ENCODE data around the gene OR2T11. TPM values are rescaled to one million over a fixed set of nuclear protein-coding genes. Genes with fewer than 3 reads are reported as not detected.

The OR2T11 gene
- total RNA-seq, 2 experiments from 2014 or later = not detected

Other genes with a start within 250 kb of the OR2T11 start
- not detected for gene OR2T1, start 232.0 kb downstream of the OR2T11 start, total RNA-seq
- gene OR2T2, start 189.5 kb downstream of the OR2T11 start, total RNA-seq = not detected
- gene OR2T3, start 161.7 kb downstream of the OR2T11 start, total RNA-seq = not detected
- gene OR2T5, start 146.5 kb downstream of the OR2T11 start, total RNA-seq = not detected
- gene OR2G6, start 127.0 kb downstream of the OR2T11 start, total RNA-seq = not detected
- gene OR2T29, start 72.3 kb downstream of the OR2T11 start, total RNA-seq = not detected
- not detected for gene OR2T34, start 60.3 kb downstream of the OR2T11 start, total RNA-seq
- not detected for gene OR2T10, start 37.4 kb downstream of the OR2T11 start, total RNA-seq
- gene OR2T35, start 10.2 kb upstream of the OR2T11 start, total RNA-seq = not detected
- gene OR2T27, start 20.4 kb upstream of the OR2T11 start, total RNA-seq = not detected
- gene OR14I1, start 67.7 kb upstream of the OR2T11 start, total RNA-seq = not detected
- gene LYPD8, start 120.7 kb upstream of the OR2T11 start, total RNA-seq = not detected
- gene SH3BP5L, start 190.8 kb upstream of the OR2T11 start, total RNA-seq = 10 to 100 TPM; 20.3 to 20.5 TPM
- 10 to 100 TPM; 51.6 to 53.4 TPM for gene ZNF672, start 203.1 kb upstream of the OR2T11 start, total RNA-seq
- 10 to 100 TPM; 87.6 to 88.7 TPM for gene ZNF692, start 224.0 kb upstream of the OR2T11 start, total RNA-seq

All from activated naive CD4-positive, alpha-beta T cell treated with anti-CD3 and anti-CD28 coated beads for 36 hours (primary cell).